CD4-positive, alpha-beta T cell treated with Interleukin-6 for 4 hours (primary cell): Measurements from ENCODE around the gene PHOSPHO1.

Experiments
- DNase-seq: peaks from one replicate; pipeline ENCODE4 v3.0.0-alpha.2; 2020; ENCODE audit warnings: mixed read lengths

Gene PHOSPHO1

GRCh38 chr17:49241692-49242397, 11.3 kb upstream of the PHOSPHO1 start:
- DNase-seq, result no peak

GRCh38 chr17:49241040-49241439, 10.5 kb upstream of the PHOSPHO1 start:
- DNase-seq, result no peak

GRCh38 chr17:49240619-49241018, 10.0 kb upstream of the PHOSPHO1 start:
- DNase-seq, result no peak

- DNase-seq, result no peak
Measured at GRCh38 chr17:49239963-49240362, 9.4 kb upstream of the PHOSPHO1 start.

GRCh38 chr17:49235896-49236295, 5.3 kb upstream of the PHOSPHO1 start:
- no peak for DNase-seq

GRCh38 chr17:49234509-49235080, 4.0 kb upstream of the PHOSPHO1 start:
- DNase-seq, result no peak

GRCh38 chr17:49231563-49231894, 942 bp upstream of the PHOSPHO1 start:
- no peak for DNase-seq

- no peak for DNase-seq
Measured at GRCh38 chr17:49229805-49230600, 584 bp downstream of the PHOSPHO1 start.

GRCh38 chr17:49229076-49229804, 1.3 kb downstream of the PHOSPHO1 start:
- DNase-seq, result no peak

- DNase-seq, result peak; percentile 89
Measured at GRCh38 chr17:49227436-49228261, 2.9 kb downstream of the PHOSPHO1 start.

- no peak for DNase-seq
Measured at GRCh38 chr17:49226771-49227435, 3.7 kb downstream of the PHOSPHO1 start.

- no peak for DNase-seq
Measured at GRCh38 chr17:49225554-49226236, 4.9 kb downstream of the PHOSPHO1 start.

GRCh38 chr17:49224997-49225337, 5.6 kb downstream of the PHOSPHO1 start:
- DNase-seq, result no peak

- peak; percentile 70 for DNase-seq
Measured at GRCh38 chr17:49224198-49224996, 6.2 kb downstream of the PHOSPHO1 start.

GRCh38 chr17:49223517-49224197, 6.9 kb downstream of the PHOSPHO1 start:
- DNase-seq, result peak; percentile 75

- no peak for DNase-seq
Measured at GRCh38 chr17:49223168-49223516, 7.4 kb downstream of the PHOSPHO1 start.

GRCh38 chr17:49219987-49220386, 10.6 kb downstream of the PHOSPHO1 start:
- DNase-seq, result no peak

- DNase-seq, result peak; percentile 54
Measured at GRCh38 chr17:49218941-49219913, 11.4 kb downstream of the PHOSPHO1 start.
